Neural cell (in vitro differentiated cells): ENCODE measurements around the gene PARL.

ENCODE experiments used
- EZH2 ChIP-seq: fragments of 200-600, 300-800 bp; shearing (Covaris generic), sonication (generic); IDR thresholded peaks from 2 replicates; pipeline ENCODE4 v1.6.1; 2014; ENCODE audit warnings: antibody characterized with exemption, low read length, borderline replicate concordance, mild to moderate bottlenecking; ENCODE audit not compliant: insufficient read depth, poor library complexity, severe bottlenecking
- MXI1 ChIP-seq: fragments of 450-650 bp; conservative IDR thresholded peaks from 2 replicates; pipeline ENCODE4 v1.6.1; 2014; ENCODE audit warnings: antibody characterized with exemption, mild to moderate bottlenecking; ENCODE audit not compliant: poor library complexity, severe bottlenecking
- POLR2AphosphoS5 ChIP-seq: IDR thresholded peaks from 2 replicates; pipeline ENCODE4 v1.6.1; 2012
- RAD21 ChIP-seq: fragments of 450-650 bp; conservative IDR thresholded peaks from 2 replicates; pipeline ENCODE4 v1.6.1; 2014; ENCODE audit warnings: antibody characterized with exemption, mild to moderate bottlenecking, moderate library complexity
- TAF1 ChIP-seq: IDR thresholded peaks from 2 replicates; pipeline ENCODE4 v1.6.1; 2012; ENCODE audit warnings: low read depth
- TF ChIP-seq, protein P1 (sequence below): fragments of 450-650 bp; IDR thresholded peaks from 2 replicates; pipeline ENCODE4 v1.5.1; 2014; ENCODE audit warnings: antibody characterized with exemption, mild to moderate bottlenecking, moderate library complexity; ENCODE audit not compliant: poor library complexity, severe bottlenecking
- TF ChIP-seq, protein P2 (sequence below): IDR thresholded peaks from 2 replicates; pipeline ENCODE4 v1.6.1; 2012; ENCODE audit warnings: borderline replicate concordance

DNA sequence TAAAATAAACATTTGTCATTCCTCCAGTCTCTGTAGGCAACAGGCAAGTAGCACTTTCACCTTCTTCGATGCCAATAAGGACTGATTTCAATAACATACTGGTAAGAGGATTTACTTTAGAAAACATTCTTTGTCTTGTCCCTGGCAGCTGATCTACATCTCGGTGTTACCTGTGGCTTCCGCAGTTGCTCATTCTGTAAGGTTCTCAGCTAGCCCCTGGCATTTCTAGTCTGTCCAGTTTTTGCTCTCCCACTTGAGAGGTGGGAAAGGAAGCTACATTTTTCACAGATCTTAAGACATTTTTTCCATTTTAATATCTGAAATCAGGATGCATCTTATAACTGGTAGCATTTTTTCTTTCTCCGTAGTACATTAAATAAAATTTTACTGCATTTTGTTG is 39.6 kb downstream of the PARL start:
- TF ChIP-seq POLR2AphosphoS5 (no peak), MXI1 (no peak), TAF1 (no peak), EZH2 (no peak), RAD21 (no peak)
- TF ChIP-seq, protein P1, sequence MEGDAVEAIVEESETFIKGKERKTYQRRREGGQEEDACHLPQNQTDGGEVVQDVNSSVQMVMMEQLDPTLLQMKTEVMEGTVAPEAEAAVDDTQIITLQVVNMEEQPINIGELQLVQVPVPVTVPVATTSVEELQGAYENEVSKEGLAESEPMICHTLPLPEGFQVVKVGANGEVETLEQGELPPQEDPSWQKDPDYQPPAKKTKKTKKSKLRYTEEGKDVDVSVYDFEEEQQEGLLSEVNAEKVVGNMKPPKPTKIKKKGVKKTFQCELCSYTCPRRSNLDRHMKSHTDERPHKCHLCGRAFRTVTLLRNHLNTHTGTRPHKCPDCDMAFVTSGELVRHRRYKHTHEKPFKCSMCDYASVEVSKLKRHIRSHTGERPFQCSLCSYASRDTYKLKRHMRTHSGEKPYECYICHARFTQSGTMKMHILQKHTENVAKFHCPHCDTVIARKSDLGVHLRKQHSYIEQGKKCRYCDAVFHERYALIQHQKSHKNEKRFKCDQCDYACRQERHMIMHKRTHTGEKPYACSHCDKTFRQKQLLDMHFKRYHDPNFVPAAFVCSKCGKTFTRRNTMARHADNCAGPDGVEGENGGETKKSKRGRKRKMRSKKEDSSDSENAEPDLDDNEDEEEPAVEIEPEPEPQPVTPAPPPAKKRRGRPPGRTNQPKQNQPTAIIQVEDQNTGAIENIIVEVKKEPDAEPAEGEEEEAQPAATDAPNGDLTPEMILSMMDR: no peak
- TF ChIP-seq, protein P2, sequence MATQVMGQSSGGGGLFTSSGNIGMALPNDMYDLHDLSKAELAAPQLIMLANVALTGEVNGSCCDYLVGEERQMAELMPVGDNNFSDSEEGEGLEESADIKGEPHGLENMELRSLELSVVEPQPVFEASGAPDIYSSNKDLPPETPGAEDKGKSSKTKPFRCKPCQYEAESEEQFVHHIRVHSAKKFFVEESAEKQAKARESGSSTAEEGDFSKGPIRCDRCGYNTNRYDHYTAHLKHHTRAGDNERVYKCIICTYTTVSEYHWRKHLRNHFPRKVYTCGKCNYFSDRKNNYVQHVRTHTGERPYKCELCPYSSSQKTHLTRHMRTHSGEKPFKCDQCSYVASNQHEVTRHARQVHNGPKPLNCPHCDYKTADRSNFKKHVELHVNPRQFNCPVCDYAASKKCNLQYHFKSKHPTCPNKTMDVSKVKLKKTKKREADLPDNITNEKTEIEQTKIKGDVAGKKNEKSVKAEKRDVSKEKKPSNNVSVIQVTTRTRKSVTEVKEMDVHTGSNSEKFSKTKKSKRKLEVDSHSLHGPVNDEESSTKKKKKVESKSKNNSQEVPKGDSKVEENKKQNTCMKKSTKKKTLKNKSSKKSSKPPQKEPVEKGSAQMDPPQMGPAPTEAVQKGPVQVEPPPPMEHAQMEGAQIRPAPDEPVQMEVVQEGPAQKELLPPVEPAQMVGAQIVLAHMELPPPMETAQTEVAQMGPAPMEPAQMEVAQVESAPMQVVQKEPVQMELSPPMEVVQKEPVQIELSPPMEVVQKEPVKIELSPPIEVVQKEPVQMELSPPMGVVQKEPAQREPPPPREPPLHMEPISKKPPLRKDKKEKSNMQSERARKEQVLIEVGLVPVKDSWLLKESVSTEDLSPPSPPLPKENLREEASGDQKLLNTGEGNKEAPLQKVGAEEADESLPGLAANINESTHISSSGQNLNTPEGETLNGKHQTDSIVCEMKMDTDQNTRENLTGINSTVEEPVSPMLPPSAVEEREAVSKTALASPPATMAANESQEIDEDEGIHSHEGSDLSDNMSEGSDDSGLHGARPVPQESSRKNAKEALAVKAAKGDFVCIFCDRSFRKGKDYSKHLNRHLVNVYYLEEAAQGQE: no peak
